Pancreas (tissue), 10 donors: ENCODE results near the gene SPTLC1. TPM values are rescaled to one million over a fixed set of nuclear protein-coding genes. Genes with fewer than 3 reads are reported as not detected.

Experiments used
- ATAC-seq, 4 donors: fragments of 200-7000 bp; cut with Tn5 transposase; one replicate each; pipeline versions ENCODE4 v1.8.0 to v1.9.1; 2020; ENCODE audit warnings: mild to moderate bottlenecking in 4 of 4, moderate library complexity in 4 of 4
- DNase-seq, 6 donors: peaks; one replicate each; pipeline ENCODE4 v3.0.0-alpha.2; 2020
- FAIRE-seq: peaks from 2 replicates; lab custom pipeline; 2012; peaks lifted over from hg19 to GRCh38; lab: Jason Lieb, UNC
- H3K27ac ChIP-seq, 4 donors: fragments of 200-600 bp; sonication (generic); 1 replicate in 3 of 4; 2 replicates in 1 of 4; pipeline versions ENCODE4 v1.5.0 to v1.8.0; 2020
- H3K27me3 ChIP-seq, 4 donors: fragments of 200-600 bp; one replicate each; pipeline ENCODE4 v1.8.0; 2021
- H3K36me3 ChIP-seq, 3 donors: fragments of 200-600 bp; sonication (generic) in 1 of 3; one replicate each; pipeline versions ENCODE4 v1.5.0 to v1.8.0; 2020 to 2021
- H3K4me1 ChIP-seq, 3 donors: fragments of 200-600 bp; one replicate each; pipeline ENCODE4 v1.8.0; 2021
- H3K4me3 ChIP-seq, 4 donors: fragments of 200-600 bp; sonication (generic) in 2 of 4; one replicate each; pipeline versions ENCODE4 v1.5.0 to v1.8.0; 2020 to 2021
- H3K9me3 ChIP-seq, 4 donors: fragments of 200-600 bp; one replicate each; pipeline ENCODE4 v1.8.0; 2021
- CTCF ChIP-seq, 4 donors: fragments of 200-600 bp; sonication (generic) in 3 of 4; IDR thresholded peaks; one replicate each; pipeline versions ENCODE4 v1.5.0 to v1.8.0; 2021; ENCODE audit warnings: antibody characterized with exemption in 4 of 4
- WGBS, 2 donors: extraction: QIAGEN DNeasy Blood & Tissue Kit; methylation state at CpG; one replicate each; pipeline ENCODE4 v1.1.7; 2013; 5-methylcytosine and 5-hydroxymethylcytosine counted together
- intact Hi-C, 3 donors: fragments of 100-400 bp; cut with DNase I; formaldehyde crosslinking; loops; one replicate each; pipeline versions ENCODE4 v1.11.1 to v1.14.2; 2022
- polyA plus RNA-seq, 2 donors: library from polyadenylated mRNA; stranded (reverse); fragments of 200-250 nt; gene quantifications; one replicate each; pipeline ENCODE4 v1.2.3, GENCODE V29; 2013
- total RNA-seq, 6 donors: library from RNA; stranded (reverse); fragmentation: NEBNext Ultra II Directional in 4 of 6; extraction: Animal tissue kit (Norgen Biotek cat#: 25700) in 4 of 6; gene quantifications; one replicate each; pipeline versions ENCODE4 v1.2.1 to v1.2.4, GENCODE V29; 2021 to 2023
- donor health status: healthy with polysubstance abuse.
- donor health status: DM: no; HTN: no; CAD: no; lungs with moderate emphysema.
- donor health status: DM: no; HTN: no; CAD: no.
- donor health status: control.
- donor health status: control.
- donor health status: Bipolar disorder and iron deficiency.
- donor health status: DM: yes; HTN: yes; CAD: no.
- donor health status: DM: no; HTN: no; CAD: no.
- donor health status: DM: no; HTN: no; CAD: no.
- donor health status: DM: yes; HTN: yes; CAD: no.

Gene SPTLC1
- total and polyA plus RNA-seq, 8 donors: 13.0 to 36.0 (median 25.0) TPM

- FAIRE-seq: no peak
- no peaks in the 10 kb centered on the region for H3K9me3 ChIP-seq
- no peak overlapping the region for H3K4me3 ChIP-seq
- intact Hi-C loops: no loop called here
- WGBS, 2 donors: 95 to 98% methylated on average over 3 of the region's 3 CpGs
- no peaks in the 10 kb centered on the region for H3K4me1 ChIP-seq
- no peak for ATAC-seq
- TF ChIP-seq CTCF (IDR thresholded peaks at IDR 0.05): no peak
- peaks cover 0 to 27% (median 3%) of the 10 kb centered on the region in 3 donors for H3K36me3 ChIP-seq
- no peak overlapping the region for H3K27ac ChIP-seq
- H3K27me3 ChIP-seq: no peaks in the 10 kb centered on the region
- no peak for DNase-seq
These were observed 55.6 kb downstream of the SPTLC1 start for GRCh38 chr9:92059661-92060060.

GRCh38 chr9:92058723-92059444 is 56.3 kb downstream of the SPTLC1 start:
- Histone ChIP-seq H3K9me3 (no peaks in the 10 kb centered on the region), H3K27ac (no peak overlapping the region), H3K36me3 (peaks cover 0 to 27% (median 4%) of the 10 kb centered on the region in 3 donors), H3K4me1 (no peaks in the 10 kb centered on the region), H3K27me3 (no peaks in the 10 kb centered on the region), H3K4me3 (no peak overlapping the region)
- DNase-seq (no peak), ATAC-seq (no peak), FAIRE-seq (no peak)
- WGBS, 2 donors: 96 to 99% methylated on average over 5 of the region's 5 CpGs
- intact Hi-C loops: no loop called here
- TF ChIP-seq CTCF (IDR thresholded peaks at IDR 0.05): no peak

- Histone ChIP-seq H3K4me3 (no peak overlapping the region), H3K4me1 (no peaks in the 10 kb centered on the region), H3K9me3 (no peaks in the 10 kb centered on the region), H3K27ac (no peak overlapping the region), H3K27me3 (no peaks in the 10 kb centered on the region), H3K36me3 (peaks cover 0 to 28% (median 4%) of the 10 kb centered on the region in 3 donors)
- FAIRE-seq: no peak
- no peak for ATAC-seq
- intact Hi-C loops: no loop called here
- no peak for TF ChIP-seq CTCF (IDR thresholded peaks at IDR 0.05)
- no peak for DNase-seq
These were observed 57.2 kb downstream of the SPTLC1 start for GRCh38 chr9:92058026-92058425.

- Histone ChIP-seq H3K27ac (no peak overlapping the region), H3K4me1 (no peaks in the 10 kb centered on the region), H3K9me3 (no peaks in the 10 kb centered on the region), H3K27me3 (no peaks in the 10 kb centered on the region), H3K36me3 (peaks cover 0 to 25% (median 4%) of the 10 kb centered on the region in 3 donors), H3K4me3 (no peak overlapping the region)
- WGBS, 2 donors: 98 to 100% methylated on average over 1 of the region's 1 CpG
- intact Hi-C loops: no loop called here
- FAIRE-seq (no peak), ATAC-seq (no peak), DNase-seq (no peak)
- no peak for TF ChIP-seq CTCF (IDR thresholded peaks at IDR 0.05)
These were observed 58.0 kb downstream of the SPTLC1 start for GRCh38 chr9:92057226-92057625.

GRCh38 chr9:92055624-92056023 is 59.6 kb downstream of the SPTLC1 start:
- intact Hi-C loops: no loop called here
- no peak for TF ChIP-seq CTCF (IDR thresholded peaks at IDR 0.05)
- ATAC-seq (no peak), FAIRE-seq (no peak), DNase-seq (no peak)
- Histone ChIP-seq H3K4me3 (no peak overlapping the region), H3K27ac (no peak overlapping the region), H3K4me1 (no peaks in the 10 kb centered on the region), H3K9me3 (no peaks in the 10 kb centered on the region), H3K27me3 (no peaks in the 10 kb centered on the region), H3K36me3 (peaks cover 0 to 25% (median 4%) of the 10 kb centered on the region in 3 donors)
- 75 to 79% methylated on average over 2 of the region's 2 CpGs for WGBS, 2 donors
